ENCODE data around the gene CCDC88C. TPM values are rescaled to one million over a fixed set of nuclear protein-coding genes. Genes with fewer than 3 reads are reported as not detected.

Gene CCDC88C
- total and polyA plus RNA-seq, 2 donors: 25.6 to 47.4 TPM

DNA sequence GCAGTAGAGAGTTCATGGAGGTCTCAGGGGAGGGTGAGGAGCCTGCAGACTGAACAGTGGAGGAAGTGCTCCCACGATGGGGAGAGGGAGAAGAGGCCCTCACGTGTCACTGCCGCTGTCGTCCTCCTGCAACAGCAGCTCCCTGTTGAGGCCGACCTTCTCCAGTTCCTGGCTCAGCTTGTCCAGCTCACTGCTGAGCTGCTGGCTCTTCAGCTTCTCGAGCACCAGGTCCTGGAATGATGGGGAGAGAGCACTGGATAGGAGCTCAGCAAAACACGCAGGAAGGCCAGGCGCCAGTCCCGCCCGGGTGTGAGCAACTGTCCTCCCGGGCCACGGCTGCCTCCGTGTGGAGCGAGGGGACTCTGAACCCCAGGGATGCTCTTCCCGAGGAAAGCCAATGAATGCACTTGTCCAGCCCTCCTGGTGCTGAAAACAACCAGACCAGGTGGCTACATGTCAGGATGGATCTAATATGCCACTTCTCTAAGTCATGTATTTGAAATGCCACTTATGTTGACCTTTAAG lies 107.8 kb downstream of the CCDC88C start:
- Histone ChIP-seq H3K36me3 (ENCODE audit: control insufficient read depth in 2 of 2, insufficient read depth in 2 of 2, low read length in 1 of 2) (peaks cover 81 to 95% of the 10 kb centered on the region in 2 donors), H3K4me1 (ENCODE audit: control insufficient read depth in 2 of 2, insufficient read depth in 2 of 2, low read length in 2 of 2) (peaks cover 0 to 6% of the 10 kb centered on the region in 2 donors), H3K27ac (ENCODE audit: low read depth in 1 of 2, low read length in 1 of 2) (no peak overlapping the region), H3K9me3 (ENCODE audit: control insufficient read depth in 2 of 2, insufficient read depth in 1 of 2, low read length in 1 of 2) (no peaks in the 10 kb centered on the region), H3K4me3 (ENCODE audit: low read length in 2 of 2) (no peak overlapping the region), H3K27me3 (ENCODE audit: control insufficient read depth in 2 of 2, insufficient read depth in 1 of 2, low read length in 1 of 2) (no peaks in the 10 kb centered on the region)
- WGBS: 93% methylated on average over 15 of the region's 15 CpGs
- no peak for DNase-seq (ENCODE audit: low read depth in 6 of 9, low spot score in 9 of 9)

DNA sequence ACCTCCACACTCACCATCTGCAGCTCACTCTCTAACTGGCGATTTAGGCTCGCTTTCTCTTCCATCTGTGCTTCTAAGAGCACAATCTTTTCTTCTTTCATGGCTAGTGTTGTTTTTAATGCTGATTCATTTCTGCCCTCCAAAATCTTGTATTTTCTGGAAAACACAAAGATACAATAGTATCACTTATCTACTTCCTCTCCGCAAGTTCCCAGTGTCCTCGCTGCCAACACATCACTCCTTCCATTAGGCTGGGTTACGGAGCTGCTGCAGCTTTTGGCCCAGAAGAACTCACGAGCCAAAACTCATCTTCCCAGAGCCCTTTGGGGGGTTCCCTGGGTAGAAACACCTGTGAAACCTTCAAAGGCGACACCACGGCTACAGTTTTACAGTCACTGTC lies 109.3 kb downstream of the CCDC88C start:
- Histone ChIP-seq H3K9me3 (ENCODE audit: control insufficient read depth in 2 of 2, insufficient read depth in 1 of 2, low read length in 1 of 2) (no peaks in the 10 kb centered on the region), H3K4me1 (ENCODE audit: control insufficient read depth in 2 of 2, insufficient read depth in 2 of 2, low read length in 2 of 2) (peaks cover 0 to 6% of the 10 kb centered on the region in 2 donors), H3K36me3 (ENCODE audit: control insufficient read depth in 2 of 2, insufficient read depth in 2 of 2, low read length in 1 of 2) (peaks cover 77 to 95% of the 10 kb centered on the region in 2 donors), H3K27ac (ENCODE audit: low read depth in 1 of 2, low read length in 1 of 2) (no peak overlapping the region), H3K4me3 (ENCODE audit: low read length in 2 of 2) (no peak overlapping the region), H3K27me3 (ENCODE audit: control insufficient read depth in 2 of 2, insufficient read depth in 1 of 2, low read length in 1 of 2) (no peaks in the 10 kb centered on the region)
- no peak for DNase-seq (ENCODE audit: low read depth in 6 of 9, low spot score in 9 of 9)
- WGBS: 96% methylated on average over 8 of the region's 8 CpGs

DNA sequence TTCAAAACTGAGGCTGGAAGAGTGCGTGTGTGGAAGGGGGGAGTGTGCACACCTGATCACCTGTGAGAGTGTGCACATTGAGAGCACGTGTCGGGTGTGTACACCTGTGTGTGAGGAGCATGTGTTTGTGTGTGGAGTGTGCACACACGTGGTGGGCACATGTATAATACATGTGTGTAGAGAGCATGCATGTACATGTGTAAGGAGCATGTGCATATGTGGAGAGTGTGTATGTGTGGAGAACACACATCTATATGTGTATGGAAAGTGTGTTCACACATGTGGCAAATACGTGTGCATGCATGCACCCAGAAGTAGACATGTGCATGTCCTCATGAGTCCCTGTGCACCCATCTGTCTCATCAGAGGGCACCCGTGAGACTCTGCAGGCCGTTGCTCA lies 110.0 kb downstream of the CCDC88C start:
- Histone ChIP-seq H3K27me3 (ENCODE audit: control insufficient read depth in 2 of 2, insufficient read depth in 1 of 2, low read length in 1 of 2) (no peaks in the 10 kb centered on the region), H3K27ac (ENCODE audit: low read depth in 1 of 2, low read length in 1 of 2) (no peak overlapping the region), H3K9me3 (ENCODE audit: control insufficient read depth in 2 of 2, insufficient read depth in 1 of 2, low read length in 1 of 2) (no peaks in the 10 kb centered on the region), H3K4me1 (ENCODE audit: control insufficient read depth in 2 of 2, insufficient read depth in 2 of 2, low read length in 2 of 2) (peaks cover 0 to 6% of the 10 kb centered on the region in 2 donors), H3K36me3 (ENCODE audit: control insufficient read depth in 2 of 2, insufficient read depth in 2 of 2, low read length in 1 of 2) (peaks cover 76 to 93% of the 10 kb centered on the region in 2 donors), H3K4me3 (ENCODE audit: low read length in 2 of 2) (no peak overlapping the region)
- DNase-seq (ENCODE audit: low read depth in 6 of 9, low spot score in 9 of 9): no peak
- 98% methylated on average over 7 of the region's 7 CpGs for WGBS

DNA sequence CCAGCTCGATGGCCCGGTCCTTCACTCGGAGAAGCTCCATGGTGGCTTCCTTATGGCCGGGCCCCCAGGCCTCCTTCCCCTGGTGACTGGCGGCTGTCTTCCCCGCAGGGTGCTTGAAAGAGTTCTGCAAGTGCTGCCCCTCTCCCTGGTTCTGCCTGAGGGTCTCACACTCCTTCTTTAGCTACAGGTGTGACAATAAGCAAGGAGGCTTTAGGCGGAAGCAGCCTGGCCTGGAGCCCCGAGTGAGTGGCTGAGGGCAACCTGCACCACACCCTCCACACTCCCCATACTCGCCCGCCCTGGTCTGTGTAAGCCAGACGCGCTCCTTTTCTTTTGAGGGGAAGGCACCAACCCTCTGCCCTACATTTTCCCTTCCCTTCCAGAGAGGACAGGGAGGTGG lies 110.6 kb downstream of the CCDC88C start:
- Histone ChIP-seq H3K27me3 (ENCODE audit: control insufficient read depth in 2 of 2, insufficient read depth in 1 of 2, low read length in 1 of 2) (no peaks in the 10 kb centered on the region), H3K9me3 (ENCODE audit: control insufficient read depth in 2 of 2, insufficient read depth in 1 of 2, low read length in 1 of 2) (no peaks in the 10 kb centered on the region), H3K36me3 (ENCODE audit: control insufficient read depth in 2 of 2, insufficient read depth in 2 of 2, low read length in 1 of 2) (peaks cover 82 to 93% of the 10 kb centered on the region in 2 donors), H3K27ac (ENCODE audit: low read depth in 1 of 2, low read length in 1 of 2) (no peak overlapping the region), H3K4me3 (ENCODE audit: low read length in 2 of 2) (no peak overlapping the region), H3K4me1 (ENCODE audit: control insufficient read depth in 2 of 2, insufficient read depth in 2 of 2, low read length in 2 of 2) (peaks cover 0 to 6% of the 10 kb centered on the region in 2 donors)
- DNase-seq (ENCODE audit: low read depth in 6 of 9, low spot score in 9 of 9): no peak
- WGBS: 99% methylated on average over 12 of the region's 12 CpGs

DNA sequence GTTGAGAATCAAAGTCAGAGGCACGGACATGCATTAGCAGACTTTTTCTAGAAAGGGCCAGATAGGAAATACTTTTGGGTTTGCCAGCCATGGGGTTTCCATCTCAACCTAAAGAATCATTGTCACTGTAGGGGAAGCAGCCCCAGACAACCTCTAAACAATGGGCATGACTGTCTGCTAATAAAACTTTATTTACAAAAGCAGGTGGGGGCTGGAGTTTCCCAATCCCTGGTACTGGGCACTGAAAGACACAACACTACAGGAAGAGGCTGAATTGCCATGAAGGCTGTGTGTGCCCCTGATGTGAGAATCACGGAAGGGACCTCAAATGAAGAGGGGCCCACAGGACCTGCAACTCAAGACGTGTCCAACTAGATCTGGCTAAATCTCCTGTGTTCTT lies 111.1 kb downstream of the CCDC88C start:
- Histone ChIP-seq H3K9me3 (ENCODE audit: control insufficient read depth in 2 of 2, insufficient read depth in 1 of 2, low read length in 1 of 2) (no peaks in the 10 kb centered on the region), H3K36me3 (ENCODE audit: control insufficient read depth in 2 of 2, insufficient read depth in 2 of 2, low read length in 1 of 2) (peaks cover 86 to 96% of the 10 kb centered on the region in 2 donors), H3K27ac (ENCODE audit: low read depth in 1 of 2, low read length in 1 of 2) (peak overlapping the region in 1 of 2 donors; percentile 45), H3K27me3 (ENCODE audit: control insufficient read depth in 2 of 2, insufficient read depth in 1 of 2, low read length in 1 of 2) (no peaks in the 10 kb centered on the region), H3K4me1 (ENCODE audit: control insufficient read depth in 2 of 2, insufficient read depth in 2 of 2, low read length in 2 of 2) (peaks cover 0 to 6% of the 10 kb centered on the region in 2 donors), H3K4me3 (ENCODE audit: low read length in 2 of 2) (no peak overlapping the region)
- WGBS: 98% methylated on average over 3 of the region's 3 CpGs
- no peak for DNase-seq (ENCODE audit: low read depth in 6 of 9, low spot score in 9 of 9)

DNA sequence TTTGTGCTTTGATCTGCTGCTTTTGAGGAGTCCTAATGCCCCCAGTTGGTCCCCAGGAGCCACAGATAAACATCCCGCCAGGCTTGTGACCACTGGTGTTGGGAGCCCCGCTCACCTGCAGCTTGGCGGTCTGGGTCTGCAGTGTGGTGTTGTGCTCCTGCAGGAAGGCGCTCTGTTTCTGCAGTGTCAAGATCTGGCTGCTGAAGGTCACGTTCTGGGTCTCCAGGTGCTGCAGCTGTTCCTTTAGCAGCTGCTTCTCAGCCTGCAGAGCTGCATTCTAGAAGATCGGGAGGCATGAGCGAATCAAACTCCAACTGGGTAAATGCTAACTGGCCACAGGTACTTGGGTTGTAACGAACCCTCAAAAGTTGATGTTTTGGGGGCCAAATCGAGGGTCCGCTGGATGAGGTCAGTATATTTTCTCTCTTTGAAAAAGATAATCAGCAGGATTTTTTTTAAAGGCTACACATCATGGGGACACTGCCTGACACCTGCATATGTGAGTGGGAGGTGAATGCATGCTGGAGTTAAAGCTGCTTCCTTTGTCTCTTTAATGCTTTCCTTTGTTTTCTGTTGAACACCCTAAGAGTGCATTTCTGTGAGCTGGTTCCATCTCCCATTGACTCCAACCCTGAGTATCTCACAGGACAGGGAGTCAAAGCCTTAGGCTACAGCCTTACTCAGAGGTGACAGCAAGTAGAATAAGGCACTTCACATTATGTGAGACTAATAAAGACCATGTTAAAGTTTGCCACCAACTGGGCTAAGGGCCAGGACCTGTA lies 111.8 kb downstream of the CCDC88C start:
- Histone ChIP-seq H3K9me3 (ENCODE audit: control insufficient read depth in 2 of 2, insufficient read depth in 1 of 2, low read length in 1 of 2) (no peaks in the 10 kb centered on the region), H3K27ac (ENCODE audit: low read depth in 1 of 2, low read length in 1 of 2) (peak overlapping the region in 1 of 2 donors; percentile 45), H3K4me1 (ENCODE audit: control insufficient read depth in 2 of 2, insufficient read depth in 2 of 2, low read length in 2 of 2) (peaks cover 0 to 2% of the 10 kb centered on the region in 2 donors), H3K27me3 (ENCODE audit: control insufficient read depth in 2 of 2, insufficient read depth in 1 of 2, low read length in 1 of 2) (no peaks in the 10 kb centered on the region), H3K4me3 (ENCODE audit: low read length in 2 of 2) (no peak overlapping the region), H3K36me3 (ENCODE audit: control insufficient read depth in 2 of 2, insufficient read depth in 2 of 2, low read length in 1 of 2) (peaks cover 86 to 95% of the 10 kb centered on the region in 2 donors)
- WGBS: 88% methylated on average over 10 of the region's 10 CpGs
- peak in 1 of 9 donors; percentile 44 for DNase-seq (ENCODE audit: low read depth in 6 of 9, low spot score in 9 of 9)

DNA sequence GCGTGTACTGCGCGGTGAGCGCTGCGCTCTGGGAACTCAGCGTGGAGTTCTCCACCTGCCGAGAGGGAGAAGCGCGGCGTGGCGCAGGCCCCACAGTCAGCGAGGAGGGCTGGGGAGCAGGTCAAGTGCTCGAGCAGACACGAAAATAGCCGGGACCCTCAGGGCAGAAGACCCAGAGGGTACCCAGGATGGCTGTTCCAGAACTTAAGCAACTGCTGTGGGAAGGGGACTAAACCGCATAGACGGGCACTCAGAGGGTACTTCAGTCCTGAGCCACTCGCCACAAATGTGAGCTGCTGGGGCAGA lies 113.7 kb downstream of the CCDC88C start:
- DNase-seq (ENCODE audit: low read depth in 6 of 9, low spot score in 9 of 9): no peak

DNA sequence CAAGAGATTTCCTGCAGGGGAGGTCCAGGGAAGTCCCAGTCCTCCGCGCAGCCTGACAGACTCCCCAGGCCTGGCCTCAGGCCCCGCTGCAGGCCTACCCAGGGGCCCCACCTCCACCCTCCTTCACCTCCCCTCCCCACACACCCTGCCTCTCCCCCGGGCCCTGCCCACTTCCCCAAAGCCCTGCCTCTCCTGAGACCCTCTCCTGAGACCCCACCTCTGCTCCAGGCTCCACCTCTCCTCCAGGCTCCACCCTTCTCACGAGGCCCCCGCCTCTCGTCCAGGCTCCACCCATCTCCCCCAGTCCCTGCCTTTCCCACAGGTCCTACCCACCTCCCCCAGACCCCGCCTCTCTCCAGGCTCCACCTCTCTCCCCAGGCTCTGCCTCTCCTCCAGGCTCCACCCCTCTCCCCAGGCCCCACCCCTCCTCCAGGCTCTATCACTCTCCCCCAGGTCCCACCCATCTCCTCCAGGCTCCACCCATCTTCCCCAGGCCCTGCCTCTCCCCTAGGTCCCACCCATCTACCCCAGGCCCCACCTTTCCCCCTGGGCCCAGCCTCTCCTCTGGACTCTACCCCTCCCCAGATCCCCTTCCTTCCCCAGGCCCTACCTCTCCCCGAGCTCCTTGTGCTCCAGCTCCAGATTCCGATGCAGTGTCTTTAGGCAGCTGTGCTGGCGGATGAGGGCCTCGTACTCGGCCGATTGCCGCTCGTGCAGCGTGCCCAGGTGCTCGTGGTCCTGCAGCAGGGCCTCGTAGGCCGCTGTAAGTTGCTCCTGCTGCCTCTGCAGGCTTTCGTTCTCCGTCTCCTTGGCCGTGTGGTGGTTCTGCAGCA lies 114.3 kb downstream of the CCDC88C start:
- H3K4me3 ChIP-seq (ENCODE audit: low read length in 2 of 2): no peak overlapping the region
- 94% methylated on average over 23 of the region's 23 CpGs for WGBS
- peak in 1 of 9 donors; percentile 50 for DNase-seq (ENCODE audit: low read depth in 6 of 9, low spot score in 9 of 9)
- no peaks in the 10 kb centered on the region for H3K4me1 ChIP-seq (ENCODE audit: control insufficient read depth in 2 of 2, insufficient read depth in 2 of 2, low read length in 2 of 2)
- H3K27ac ChIP-seq (ENCODE audit: low read depth in 1 of 2, low read length in 1 of 2): no peak overlapping the region
- H3K9me3 ChIP-seq (ENCODE audit: control insufficient read depth in 2 of 2, insufficient read depth in 1 of 2, low read length in 1 of 2): no peaks in the 10 kb centered on the region
- peaks cover 84 to 93% of the 10 kb centered on the region in 2 donors for H3K36me3 ChIP-seq (ENCODE audit: control insufficient read depth in 2 of 2, insufficient read depth in 2 of 2, low read length in 1 of 2)
- H3K27me3 ChIP-seq (ENCODE audit: control insufficient read depth in 2 of 2, insufficient read depth in 1 of 2, low read length in 1 of 2): no peaks in the 10 kb centered on the region

More for the DNA sequence above, 113.7 kb downstream of the CCDC88C start:
- no peaks in the 10 kb centered on the region for H3K9me3 ChIP-seq (ENCODE audit: control insufficient read depth in 2 of 2, insufficient read depth in 1 of 2, low read length in 1 of 2)
- no peaks in the 10 kb centered on the region for H3K27me3 ChIP-seq (ENCODE audit: control insufficient read depth in 2 of 2, insufficient read depth in 1 of 2, low read length in 1 of 2)
- peaks cover 86 to 94% of the 10 kb centered on the region in 2 donors for H3K36me3 ChIP-seq (ENCODE audit: control insufficient read depth in 2 of 2, insufficient read depth in 2 of 2, low read length in 1 of 2)
- no peak overlapping the region for H3K27ac ChIP-seq (ENCODE audit: low read depth in 1 of 2, low read length in 1 of 2)
- WGBS: 95% methylated on average over 18 of the region's 18 CpGs
- no peaks in the 10 kb centered on the region for H3K4me1 ChIP-seq (ENCODE audit: control insufficient read depth in 2 of 2, insufficient read depth in 2 of 2, low read length in 2 of 2)
- H3K4me3 ChIP-seq (ENCODE audit: low read length in 2 of 2): no peak overlapping the region

DNA sequence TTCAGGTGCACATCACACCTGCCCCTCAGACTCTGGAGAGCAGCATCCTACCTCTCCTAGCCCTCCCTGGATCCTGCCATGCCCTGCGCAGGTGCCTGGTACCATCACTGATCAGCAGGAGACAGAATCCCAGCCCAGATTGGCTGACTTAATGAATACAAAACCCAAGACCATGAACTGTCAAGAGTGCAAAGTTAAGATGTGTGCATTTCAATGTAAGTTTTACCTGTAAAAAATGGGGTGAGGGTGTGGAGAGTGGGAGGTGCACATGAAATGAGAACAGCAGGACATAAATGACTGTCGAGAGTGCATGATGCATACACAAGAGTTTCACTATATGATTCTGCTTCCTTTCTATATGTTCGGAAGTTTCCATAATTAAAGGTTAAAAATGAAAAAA lies 115.2 kb downstream of the CCDC88C start:
- Histone ChIP-seq H3K27ac (ENCODE audit: low read depth in 1 of 2, low read length in 1 of 2) (no peak overlapping the region), H3K4me3 (ENCODE audit: low read length in 2 of 2) (no peak overlapping the region), H3K4me1 (ENCODE audit: control insufficient read depth in 2 of 2, insufficient read depth in 2 of 2, low read length in 2 of 2) (no peaks in the 10 kb centered on the region), H3K27me3 (ENCODE audit: control insufficient read depth in 2 of 2, insufficient read depth in 1 of 2, low read length in 1 of 2) (no peaks in the 10 kb centered on the region), H3K9me3 (ENCODE audit: control insufficient read depth in 2 of 2, insufficient read depth in 1 of 2, low read length in 1 of 2) (no peaks in the 10 kb centered on the region), H3K36me3 (ENCODE audit: control insufficient read depth in 2 of 2, insufficient read depth in 2 of 2, low read length in 1 of 2) (peaks cover 78 to 90% of the 10 kb centered on the region in 2 donors)
- 97% methylated on average over 3 of the region's 3 CpGs for WGBS
- DNase-seq (ENCODE audit: low read depth in 6 of 9, low spot score in 9 of 9): no peak
